Measurements from ENCODE around the gene SORBS2.

Gene SORBS2

GRCh38 chr4:185797596-185798338 is 14.2 kb downstream of the SORBS2 start:
- H3K4me3 Mint-ChIP-seq = no peak overlapping the region
- no peak for TF ChIP-seq CTCF (IDR thresholded peaks at IDR 0.05; ENCODE audit: unreplicated experiment in 3 of 3)
- H3K4me1 Mint-ChIP-seq = peaks cover 26% of the 10 kb centered on the region
- H3K27ac Mint-ChIP-seq = no peak overlapping the region
- no peaks in the 10 kb centered on the region for H3K9me3 Mint-ChIP-seq
- no peaks in the 10 kb centered on the region for H3K36me3 Mint-ChIP-seq (ENCODE audit: low read depth)
- no peaks in the 10 kb centered on the region for H3K27me3 Mint-ChIP-seq (ENCODE audit: low read depth)

GRCh38 chr4:185797018-185797417 is 15.0 kb downstream of the SORBS2 start:
- peaks cover 29% of the 10 kb centered on the region for H3K4me1 Mint-ChIP-seq
- H3K27ac Mint-ChIP-seq = no peak overlapping the region
- no peak for TF ChIP-seq CTCF (IDR thresholded peaks at IDR 0.05; ENCODE audit: unreplicated experiment in 3 of 3)
- H3K4me3 Mint-ChIP-seq = no peak overlapping the region
- H3K9me3 Mint-ChIP-seq = no peaks in the 10 kb centered on the region
- H3K27me3 Mint-ChIP-seq (ENCODE audit: low read depth) = no peaks in the 10 kb centered on the region
- H3K36me3 Mint-ChIP-seq (ENCODE audit: low read depth) = no peaks in the 10 kb centered on the region

- Mint-ChIP-seq H3K9me3 (no peaks in the 10 kb centered on the region), H3K4me3 (no peak overlapping the region), H3K4me1 (peaks cover 29% of the 10 kb centered on the region), H3K27me3 (ENCODE audit: low read depth) (no peaks in the 10 kb centered on the region), H3K36me3 (ENCODE audit: low read depth) (no peaks in the 10 kb centered on the region), H3K27ac (no peak overlapping the region)
- TF ChIP-seq CTCF (IDR thresholded peaks at IDR 0.05; ENCODE audit: unreplicated experiment in 3 of 3) = no peak
These were observed 15.8 kb downstream of the SORBS2 start for GRCh38 chr4:185796176-185796575.

- Mint-ChIP-seq H3K4me3 (no peak overlapping the region), H3K4me1 (peaks cover 29% of the 10 kb centered on the region), H3K27me3 (ENCODE audit: low read depth) (no peaks in the 10 kb centered on the region), H3K36me3 (ENCODE audit: low read depth) (no peaks in the 10 kb centered on the region), H3K9me3 (no peaks in the 10 kb centered on the region), H3K27ac (no peak overlapping the region)
- TF ChIP-seq CTCF (IDR thresholded peaks at IDR 0.05; ENCODE audit: unreplicated experiment in 3 of 3) = no peak
These were observed 17.4 kb downstream of the SORBS2 start for GRCh38 chr4:185794637-185795036.

- H3K36me3 Mint-ChIP-seq (ENCODE audit: low read depth) = no peaks in the 10 kb centered on the region
- H3K27me3 Mint-ChIP-seq (ENCODE audit: low read depth) = no peaks in the 10 kb centered on the region
- H3K27ac Mint-ChIP-seq = no peak overlapping the region
- H3K4me1 Mint-ChIP-seq = peaks cover 29% of the 10 kb centered on the region
- H3K9me3 Mint-ChIP-seq = no peaks in the 10 kb centered on the region
- TF ChIP-seq CTCF (IDR thresholded peaks at IDR 0.05; ENCODE audit: unreplicated experiment in 3 of 3) = no peak
- no peak overlapping the region for H3K4me3 Mint-ChIP-seq
These were observed 18.3 kb downstream of the SORBS2 start for GRCh38 chr4:185793716-185794115.

GRCh38 chr4:185793116-185793485 is 18.9 kb downstream of the SORBS2 start:
- no peaks in the 10 kb centered on the region for H3K9me3 Mint-ChIP-seq
- H3K27ac Mint-ChIP-seq = peak overlapping the region in 1 of 3 experiments; percentile 14

More at GRCh38 chr4:185793116-185793485, 18.9 kb downstream of the SORBS2 start:
- Mint-ChIP-seq H3K36me3 (ENCODE audit: low read depth) (no peaks in the 10 kb centered on the region), H3K4me3 (no peak overlapping the region), H3K27me3 (ENCODE audit: low read depth) (no peaks in the 10 kb centered on the region), H3K4me1 (peaks cover 31% of the 10 kb centered on the region)
- TF ChIP-seq CTCF (IDR thresholded peaks at IDR 0.05; ENCODE audit: unreplicated experiment in 3 of 3) = no peak

All from nephron (organoid).